ENCODE results near the gene CIDEA.
"Not testable (repeated sequence)": the region's sequence is repeated elsewhere in the genome, so short reads cannot be mapped to it uniquely, and the experiment has no call there.

GRCh38 chr18:12214296-12215005 is 39.7 kb upstream of the CIDEA start:
- not testable (repeated sequence) for TF ChIP-seq CTCF, POLR2A (IDR thresholded peaks at IDR 0.05)

All from lower leg skin (tissue), 3 donors.